BLaER1 (cell line): ENCODE measurements around the gene SMTN.

Experiments
- H3K27ac ChIP-seq: shearing (Covaris generic); formaldehyde crosslinking; 2 replicates; pipeline ENCODE4 v1.8.1; 2022
- H3K27me3 ChIP-seq: shearing (Covaris generic); formaldehyde crosslinking; 2 replicates; pipeline ENCODE4 v1.8.1; 2022
- H3K36me3 ChIP-seq: shearing (Covaris generic); formaldehyde crosslinking; 2 replicates; pipeline ENCODE4 v1.8.1; 2022
- H3K4me1 ChIP-seq: shearing (Covaris generic); formaldehyde crosslinking; 2 replicates; pipeline ENCODE4 v1.8.1; 2022
- H3K4me2 ChIP-seq: shearing (Covaris generic); formaldehyde crosslinking; 2 replicates; pipeline ENCODE4 v1.8.1; 2022
- H3K4me3 ChIP-seq: shearing (Covaris generic); formaldehyde crosslinking; 2 replicates; pipeline ENCODE4 v1.8.1; 2022
- H3K9ac ChIP-seq: shearing (Covaris generic); formaldehyde crosslinking; 2 replicates; pipeline ENCODE4 v1.8.1; 2022
- H3K9me3 ChIP-seq: shearing (Covaris generic); formaldehyde crosslinking; 2 replicates; pipeline ENCODE4 v1.8.1; 2022
- H4K20me1 ChIP-seq: shearing (Covaris generic); formaldehyde crosslinking; 2 replicates; pipeline ENCODE4 v1.8.1; 2022
- Cebpa-rat ChIP-seq: shearing (Covaris generic); IDR thresholded peaks from 2 replicates; pipeline ENCODE4 v1.8.1; 2022

The SMTN gene

DNA sequence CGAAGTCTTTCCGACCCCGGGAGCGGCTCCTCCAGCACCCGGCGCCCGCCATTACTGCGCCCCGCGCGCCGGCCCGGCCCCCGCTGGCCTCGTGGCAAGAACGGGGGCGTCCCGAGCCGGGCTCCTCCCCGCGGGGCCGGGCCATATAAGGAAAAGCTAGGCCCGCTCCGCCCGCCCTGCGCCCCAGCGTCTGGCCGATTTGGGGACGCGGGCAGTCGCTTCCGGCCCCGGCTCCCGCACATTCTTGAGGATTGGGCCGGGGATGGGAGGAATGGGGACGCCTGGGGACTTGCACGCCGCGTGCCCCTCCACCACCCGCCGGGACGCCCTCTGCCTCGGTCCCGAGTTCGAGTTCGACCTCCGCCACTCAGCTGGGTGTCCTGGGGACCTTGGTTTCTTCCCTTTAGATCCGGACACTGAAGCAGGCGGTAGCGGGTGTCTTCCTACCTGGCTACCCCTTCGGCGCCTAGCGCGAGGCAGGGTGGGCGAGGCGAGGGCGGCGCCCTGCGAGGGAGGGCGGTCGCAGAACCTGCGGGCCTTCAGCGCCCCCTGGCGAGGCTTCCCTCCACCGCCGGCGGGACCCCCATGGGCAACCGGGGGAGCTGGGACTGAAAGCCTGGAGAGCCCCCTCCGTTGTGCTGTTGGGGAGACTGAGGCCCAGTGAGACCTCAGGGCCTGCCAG lies 3.8 kb downstream of the SMTN start:
- H3K27me3 ChIP-seq = no peaks in the 10 kb centered on the region
- H3K4me3 ChIP-seq = peak overlapping the region; percentile 81
- peaks cover 30% of the 10 kb centered on the region for H3K36me3 ChIP-seq
- peak overlapping the region; percentile 88 for H3K9ac ChIP-seq
- no peaks in the 10 kb centered on the region for H3K9me3 ChIP-seq
- peaks cover 83% of the 10 kb centered on the region for H3K4me1 ChIP-seq
- TF ChIP-seq Cebpa-rat = no peak
- H4K20me1 ChIP-seq = peaks cover 15% of the 10 kb centered on the region
- peak overlapping the region; percentile 97 for H3K27ac ChIP-seq
- H3K4me2 ChIP-seq = peak overlapping the region; percentile 100

- H3K4me2 ChIP-seq = peak overlapping the region; percentile 100
- H3K9me3 ChIP-seq = no peaks in the 10 kb centered on the region
- peaks cover 15% of the 10 kb centered on the region for H4K20me1 ChIP-seq
- H3K4me3 ChIP-seq = peak overlapping the region; percentile 81
- TF ChIP-seq Cebpa-rat = no peak
- H3K9ac ChIP-seq = peak overlapping the region; percentile 88
- no peaks in the 10 kb centered on the region for H3K27me3 ChIP-seq
- H3K27ac ChIP-seq = peak overlapping the region; percentile 97
- peaks cover 34% of the 10 kb centered on the region for H3K36me3 ChIP-seq
- H3K4me1 ChIP-seq = peaks cover 80% of the 10 kb centered on the region
Observed at GRCh38 chr22:31085493-31085824, 4.3 kb downstream of the SMTN start.

DNA sequence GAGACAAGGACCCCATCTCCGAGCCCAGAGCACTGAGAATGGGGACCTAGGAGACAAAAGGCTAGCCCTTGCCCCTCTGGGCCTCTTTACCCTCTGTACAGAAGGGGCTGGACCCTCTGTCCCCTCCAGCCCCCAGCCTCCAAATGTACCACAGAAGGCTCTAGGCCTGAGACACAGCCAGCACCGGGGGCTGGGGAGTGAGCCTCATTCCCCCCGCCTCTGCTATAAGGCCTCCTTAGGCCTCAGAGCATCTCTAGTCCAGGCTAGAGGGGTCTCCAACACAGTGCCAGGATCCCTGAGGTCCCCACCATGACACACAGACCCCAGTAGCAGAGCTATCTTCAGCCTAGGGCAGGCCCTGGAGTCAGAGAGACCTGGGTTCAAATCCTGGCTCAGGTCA lies 4.8 kb downstream of the SMTN start:
- no peaks in the 10 kb centered on the region for H3K9me3 ChIP-seq
- peak overlapping the region; percentile 88 for H3K9ac ChIP-seq
- H3K4me3 ChIP-seq = peak overlapping the region; percentile 81
- H3K36me3 ChIP-seq = peaks cover 38% of the 10 kb centered on the region
- peaks cover 15% of the 10 kb centered on the region for H4K20me1 ChIP-seq
- no peak for TF ChIP-seq Cebpa-rat
- H3K27me3 ChIP-seq = no peaks in the 10 kb centered on the region
- peaks cover 77% of the 10 kb centered on the region for H3K4me1 ChIP-seq
- peak overlapping the region; percentile 100 for H3K4me2 ChIP-seq
- H3K27ac ChIP-seq = peak overlapping the region; percentile 97

DNA sequence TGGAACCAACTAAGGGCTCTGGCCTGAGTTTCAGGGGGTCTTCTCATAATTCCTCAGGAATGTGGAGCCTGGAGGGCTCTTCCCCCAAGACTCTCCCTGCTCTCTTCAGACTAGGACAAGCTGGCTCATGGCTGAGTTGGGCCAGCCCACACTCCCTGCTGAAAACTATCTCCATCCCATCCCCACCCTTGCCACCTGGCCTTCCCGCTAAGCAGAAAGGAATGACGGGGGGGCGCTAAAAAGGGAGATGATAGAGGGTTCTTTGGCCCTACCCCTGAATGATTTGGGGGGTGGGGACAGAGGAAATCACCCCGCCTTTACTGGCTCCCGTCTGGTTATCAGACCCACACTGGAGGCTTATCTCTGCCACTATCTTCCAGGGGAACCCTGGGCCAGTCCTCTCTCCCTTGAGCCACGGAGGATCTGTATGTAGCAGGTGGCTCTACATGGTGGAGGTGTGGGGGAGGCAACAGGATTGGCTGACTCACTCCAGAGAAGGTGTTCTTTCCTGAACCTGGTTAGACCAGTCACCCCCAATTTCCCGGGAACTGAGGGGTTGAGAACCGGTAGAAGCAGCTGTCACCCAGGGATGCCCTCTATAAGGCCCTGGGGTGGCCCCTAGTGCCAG lies 5.7 kb downstream of the SMTN start:
- Histone ChIP-seq H3K4me3 (no peak overlapping the region), H3K27me3 (no peaks in the 10 kb centered on the region), H3K4me1 (peaks cover 78% of the 10 kb centered on the region), H4K20me1 (peaks cover 13% of the 10 kb centered on the region), H3K9me3 (no peaks in the 10 kb centered on the region), H3K4me2 (peak overlapping the region; percentile 100), H3K36me3 (peaks cover 47% of the 10 kb centered on the region), H3K27ac (peak overlapping the region; percentile 97), H3K9ac (peak overlapping the region; percentile 88; the same call in 1 of the 2 replicates)
- no peak for TF ChIP-seq Cebpa-rat

DNA sequence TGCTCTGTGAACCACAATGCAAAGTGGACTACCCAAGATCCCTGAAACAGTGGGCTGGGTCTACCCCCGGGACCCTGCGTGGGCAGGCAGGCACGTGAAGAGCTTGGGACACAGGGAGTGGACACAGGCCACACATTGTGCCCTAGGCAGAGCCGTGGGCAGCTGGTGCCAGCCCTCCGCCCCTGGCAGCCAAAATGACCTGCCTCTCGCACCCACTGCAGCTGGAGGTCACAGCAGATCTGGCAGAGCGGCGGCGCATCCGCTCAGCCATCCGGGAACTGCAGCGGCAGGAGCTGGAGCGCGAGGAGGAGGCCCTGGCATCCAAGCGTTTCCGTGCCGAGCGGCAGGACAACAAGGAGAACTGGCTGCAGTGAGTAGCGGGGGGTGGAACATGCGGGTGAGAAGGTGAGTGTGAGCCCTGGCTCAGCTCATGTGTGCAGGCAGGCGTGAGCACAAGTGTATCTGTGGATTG lies 6.7 kb downstream of the SMTN start:
- Histone ChIP-seq H3K4me3 (no peak overlapping the region), H3K27ac (peak overlapping the region; percentile 37), H3K9ac (0 out of 2 replicates have a peak overlapping the region, but pooled peaks have one; percentile 10), H3K4me1 (peaks cover 78% of the 10 kb centered on the region), H3K4me2 (peak overlapping the region; percentile 100; the same call in 1 of the 2 replicates), H3K36me3 (peaks cover 57% of the 10 kb centered on the region), H3K9me3 (no peaks in the 10 kb centered on the region), H3K27me3 (no peaks in the 10 kb centered on the region), H4K20me1 (peaks cover 7% of the 10 kb centered on the region)
- TF ChIP-seq Cebpa-rat = no peak

DNA sequence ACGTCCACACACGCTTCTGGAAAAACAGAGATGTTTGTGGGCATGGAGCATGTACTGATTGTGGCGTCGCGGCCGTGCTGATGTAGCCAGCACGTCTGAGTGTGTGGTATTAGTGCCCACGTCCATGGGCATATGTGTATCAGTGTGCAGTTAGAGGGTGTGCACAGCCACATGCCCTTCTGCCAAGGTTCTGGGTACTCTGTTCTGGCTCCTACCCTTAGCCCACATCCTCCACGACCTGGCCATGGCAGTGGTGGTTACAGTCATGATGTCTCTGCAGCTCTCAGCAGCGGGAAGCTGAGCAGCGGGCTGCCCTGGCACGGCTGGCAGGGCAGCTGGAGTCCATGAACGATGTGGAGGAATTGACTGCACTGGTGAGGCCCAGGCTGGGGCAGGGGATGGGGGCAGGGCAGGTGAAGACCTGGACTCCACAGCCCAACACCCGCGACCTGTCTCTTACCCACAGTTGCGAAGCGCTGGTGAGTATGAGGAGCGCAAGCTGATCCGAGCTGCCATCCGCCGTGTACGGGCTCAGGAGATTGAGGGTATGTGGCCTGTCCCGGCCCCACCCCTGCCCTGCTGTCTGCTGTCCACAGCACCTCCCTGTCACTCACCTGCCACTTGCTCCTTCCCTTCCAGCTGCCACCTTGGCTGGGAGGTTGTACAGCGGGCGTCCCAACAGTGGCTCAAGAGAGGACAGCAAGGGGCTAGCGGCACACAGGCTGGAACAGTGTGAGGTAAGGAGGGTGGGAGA lies 7.3 kb downstream of the SMTN start:
- Histone ChIP-seq H3K4me3 (no peak overlapping the region), H3K27ac (peak overlapping the region; percentile 58), H3K36me3 (peaks cover 62% of the 10 kb centered on the region), H3K4me1 (peaks cover 78% of the 10 kb centered on the region), H3K9me3 (no peaks in the 10 kb centered on the region), H3K4me2 (peak overlapping the region; percentile 51), H3K27me3 (no peaks in the 10 kb centered on the region), H3K9ac (peak overlapping the region; percentile 54), H4K20me1 (peaks cover 1% of the 10 kb centered on the region)
- TF ChIP-seq Cebpa-rat = no peak

GRCh38 chr22:31089160-31090100 lies 8.3 kb downstream of the SMTN start:
- H3K27me3 ChIP-seq = no peaks in the 10 kb centered on the region
- peaks cover 73% of the 10 kb centered on the region for H3K36me3 ChIP-seq
- H3K9me3 ChIP-seq = no peaks in the 10 kb centered on the region
- peak overlapping the region; percentile 51 for H3K4me2 ChIP-seq
- no peak for TF ChIP-seq Cebpa-rat
- H3K9ac ChIP-seq = peak overlapping the region; percentile 54
- H3K4me1 ChIP-seq = peaks cover 74% of the 10 kb centered on the region
- H3K27ac ChIP-seq = no peak overlapping the region
- no peak overlapping the region for H3K4me3 ChIP-seq
- no peaks in the 10 kb centered on the region; the same call in 1 of the 2 replicates for H4K20me1 ChIP-seq

DNA sequence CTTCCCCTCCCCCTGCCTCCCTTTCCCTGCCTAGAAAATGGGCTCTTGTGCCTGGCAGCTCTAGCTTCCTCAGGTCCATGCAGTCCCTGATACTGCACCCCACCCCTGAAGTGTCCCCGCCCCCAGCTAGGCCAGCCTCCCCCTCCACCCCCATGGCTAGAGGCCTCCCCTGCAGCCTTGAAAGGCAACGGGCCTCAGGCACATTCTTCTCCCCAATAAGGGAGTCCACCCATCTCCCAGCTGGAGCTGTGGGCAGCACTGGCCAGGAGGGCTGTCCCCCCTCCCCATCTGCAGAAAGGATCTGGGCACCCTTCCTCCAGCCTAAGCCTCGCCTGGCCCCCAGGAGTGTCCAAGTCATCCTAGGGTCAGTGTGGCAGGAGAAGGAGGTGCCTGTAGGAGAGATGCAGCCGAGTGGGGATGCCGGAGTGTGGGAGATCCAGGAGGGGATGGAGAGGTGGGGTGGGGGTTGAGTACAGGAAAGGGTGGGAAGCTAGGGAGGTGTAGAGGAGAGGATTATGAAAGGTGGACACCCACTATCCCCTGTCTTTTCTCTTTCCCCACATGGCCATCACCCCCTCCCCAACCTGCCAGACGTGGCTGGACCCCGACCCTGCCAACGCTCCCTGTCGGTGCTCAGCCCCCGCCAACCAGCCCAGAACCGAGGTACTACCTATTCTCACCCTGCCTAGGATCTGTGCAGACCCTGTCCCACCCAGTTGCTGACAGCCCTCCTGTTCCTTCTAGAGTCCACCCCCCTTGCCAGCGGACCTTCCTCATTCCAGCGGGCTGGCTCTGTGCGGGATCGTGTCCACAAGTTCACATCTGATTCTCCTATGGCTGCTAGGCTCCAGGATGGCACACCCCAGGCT lies 9.3 kb downstream of the SMTN start:
- Histone ChIP-seq H3K36me3 (peaks cover 83% of the 10 kb centered on the region), H4K20me1 (no peaks in the 10 kb centered on the region; the same call in 1 of the 2 replicates), H3K27ac (no peak overlapping the region), H3K27me3 (no peaks in the 10 kb centered on the region), H3K4me3 (no peak overlapping the region), H3K4me2 (no peak overlapping the region), H3K9me3 (no peaks in the 10 kb centered on the region), H3K9ac (no peak overlapping the region), H3K4me1 (peaks cover 72% of the 10 kb centered on the region)
- no peak for TF ChIP-seq Cebpa-rat
